GM23338 (cell line): ENCODE data around the gene NBAS.

Experiments used
- REST ChIP-seq: IDR thresholded peaks from one replicate; pipeline ENCODE4 v1.6.1; 2018; ENCODE audit warnings: antibody characterized with exemption; ENCODE audit not compliant: unreplicated experiment
- TF ChIP-seq, protein P1 (sequence below), 2 experiments: fragments of 200-600 bp in 1 of 2; sonication (generic) in 1 of 2; conservative IDR thresholded peaks; 2 replicates each; pipeline versions ENCODE4 v1.5.1 to v1.6.1; 2016 to 2017; ENCODE audit warnings: antibody characterized with exemption in 2 of 2, low read depth in 2 of 2, mild to moderate bottlenecking in 2 of 2, moderate library complexity in 1 of 2

GRCh38 chr2:15218423-15219086 lies 342.6 kb downstream of the NBAS start:
- TF ChIP-seq, protein P1, sequence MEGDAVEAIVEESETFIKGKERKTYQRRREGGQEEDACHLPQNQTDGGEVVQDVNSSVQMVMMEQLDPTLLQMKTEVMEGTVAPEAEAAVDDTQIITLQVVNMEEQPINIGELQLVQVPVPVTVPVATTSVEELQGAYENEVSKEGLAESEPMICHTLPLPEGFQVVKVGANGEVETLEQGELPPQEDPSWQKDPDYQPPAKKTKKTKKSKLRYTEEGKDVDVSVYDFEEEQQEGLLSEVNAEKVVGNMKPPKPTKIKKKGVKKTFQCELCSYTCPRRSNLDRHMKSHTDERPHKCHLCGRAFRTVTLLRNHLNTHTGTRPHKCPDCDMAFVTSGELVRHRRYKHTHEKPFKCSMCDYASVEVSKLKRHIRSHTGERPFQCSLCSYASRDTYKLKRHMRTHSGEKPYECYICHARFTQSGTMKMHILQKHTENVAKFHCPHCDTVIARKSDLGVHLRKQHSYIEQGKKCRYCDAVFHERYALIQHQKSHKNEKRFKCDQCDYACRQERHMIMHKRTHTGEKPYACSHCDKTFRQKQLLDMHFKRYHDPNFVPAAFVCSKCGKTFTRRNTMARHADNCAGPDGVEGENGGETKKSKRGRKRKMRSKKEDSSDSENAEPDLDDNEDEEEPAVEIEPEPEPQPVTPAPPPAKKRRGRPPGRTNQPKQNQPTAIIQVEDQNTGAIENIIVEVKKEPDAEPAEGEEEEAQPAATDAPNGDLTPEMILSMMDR (conservative IDR thresholded peaks at IDR 0.05; ENCODE audit: low read depth in 2 of 2): no peak
- TF ChIP-seq REST: no peak
